Measurements from ENCODE around the gene SAA2.

Gene SAA2

GRCh38 chr11:18236664-18237356 is 11.7 kb downstream of the SAA2 start, which contains the start of gene SAA4:
Gene SAA4, minus strand, starts transcription at chr11:18236802. Its CDS starts 876 bp downstream, at chr11:18235926.
- Histone ChIP-seq H3K4me1 (no peaks in the 10 kb centered on the region), H3K36me3 (no peaks in the 10 kb centered on the region), H3K4me3 (ENCODE audit: low read depth, low read length) (no peak within 1 kb of the TSS), H3K9me3 (no peaks in the 10 kb centered on the region), H3K27me3 (peaks cover 7% of the 10 kb centered on the region; the same call in 1 of the 2 replicates)
- DNase-seq, result no peak
- no peak for TF ChIP-seq CTCF (IDR thresholded peaks at IDR 0.05; ENCODE audit: low read depth, low read length)

GRCh38 chr11:18235394-18236334 is 12.8 kb downstream of the SAA2 start:
- Histone ChIP-seq H3K4me1 (no peaks in the 10 kb centered on the region), H3K27me3 (peaks cover 7% of the 10 kb centered on the region; the same call in 1 of the 2 replicates), H3K4me3 (ENCODE audit: low read depth, low read length) (no peak overlapping the region), H3K36me3 (no peaks in the 10 kb centered on the region), H3K9me3 (no peaks in the 10 kb centered on the region)
- TF ChIP-seq CTCF (IDR thresholded peaks at IDR 0.05; ENCODE audit: low read depth, low read length), result no peak
- no peak for DNase-seq

GRCh38 chr11:18233912-18234311 is 14.6 kb downstream of the SAA2 start:
- H3K4me3 ChIP-seq (ENCODE audit: low read depth, low read length), result no peak overlapping the region
- H3K27me3 ChIP-seq, result peaks cover 7% of the 10 kb centered on the region; the same call in 1 of the 2 replicates
- no peaks in the 10 kb centered on the region for H3K36me3 ChIP-seq
- DNase-seq, result no peak
- no peak for TF ChIP-seq CTCF (IDR thresholded peaks at IDR 0.05; ENCODE audit: low read depth, low read length)
- H3K4me1 ChIP-seq, result no peaks in the 10 kb centered on the region
- H3K9me3 ChIP-seq, result no peaks in the 10 kb centered on the region

GRCh38 chr11:18230859-18231258 is 17.6 kb downstream of the SAA2 start:
- no peaks in the 10 kb centered on the region for H3K4me1 ChIP-seq
- TF ChIP-seq CTCF (IDR thresholded peaks at IDR 0.05; ENCODE audit: low read depth, low read length), result no peak
- no peaks in the 10 kb centered on the region for H3K27me3 ChIP-seq
- H3K4me3 ChIP-seq (ENCODE audit: low read depth, low read length), result no peak overlapping the region
- no peak for DNase-seq
- H3K9me3 ChIP-seq, result no peaks in the 10 kb centered on the region
- no peaks in the 10 kb centered on the region for H3K36me3 ChIP-seq

GRCh38 chr11:18229501-18229900 is 19.0 kb downstream of the SAA2 start:
- no peak for TF ChIP-seq CTCF (IDR thresholded peaks at IDR 0.05; ENCODE audit: low read depth, low read length)
- Histone ChIP-seq H3K9me3 (no peaks in the 10 kb centered on the region), H3K36me3 (no peaks in the 10 kb centered on the region), H3K4me1 (no peaks in the 10 kb centered on the region), H3K27me3 (no peaks in the 10 kb centered on the region), H3K4me3 (ENCODE audit: low read depth, low read length) (no peak overlapping the region)
- DNase-seq, result no peak

Data from BE2C (cell line).